Stimulated activated CD8-positive, alpha-beta memory T cell treated with anti-CD3 and anti-CD28 coated beads, Interleukin-12 subunit alpha, Interleukin-12 subunit beta, amount 100 ng/mL, for 1 hour (primary cell): Measurements from ENCODE around the gene SARDH.

Source experiments
- DNase-seq: peaks from one replicate; pipeline ENCODE4 v3.0.0-alpha.2; 2020; ENCODE audit warnings: low read depth

SARDH gene

DNA sequence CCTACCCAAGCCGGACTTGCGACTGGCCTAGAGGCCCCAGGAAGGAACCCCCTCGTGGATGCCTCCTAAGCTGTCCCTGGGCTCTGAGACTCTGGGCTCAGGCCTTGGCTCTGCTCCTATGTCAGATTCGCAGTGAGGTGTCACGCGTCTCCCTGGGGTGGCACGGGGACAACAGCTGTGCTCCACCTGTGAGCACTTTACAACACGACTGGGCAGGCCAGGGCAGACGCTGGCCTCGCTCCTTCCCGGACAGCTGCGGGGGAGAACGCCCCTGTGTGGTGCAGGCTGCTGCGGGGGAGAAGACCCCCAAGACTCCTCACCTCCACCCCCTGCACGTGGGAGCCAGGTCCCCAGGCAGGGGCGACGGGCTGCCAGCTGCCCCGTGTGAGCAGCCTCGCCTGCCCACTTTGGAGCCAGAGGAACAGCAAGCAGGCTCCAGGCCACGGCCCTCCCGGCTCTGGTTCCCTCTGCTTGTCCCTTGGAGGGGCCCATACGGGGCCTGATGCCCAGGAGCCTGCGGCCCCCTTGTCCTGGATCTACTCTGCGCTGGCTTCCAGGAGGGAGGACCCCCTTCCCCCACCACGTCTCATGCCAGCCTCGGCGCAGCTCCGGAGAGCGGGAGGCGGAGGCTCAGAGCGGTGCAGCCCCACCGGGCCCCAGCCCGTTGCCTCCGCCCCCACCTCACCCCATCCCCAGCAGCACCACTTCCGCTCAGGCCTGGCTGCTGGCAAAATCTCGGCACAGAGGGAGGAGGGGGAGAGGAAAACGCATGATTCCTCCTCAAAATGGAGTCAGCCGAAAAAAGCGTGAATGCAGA lies 36.0 kb downstream of the SARDH start:
- peak; percentile 37 for DNase-seq

DNA sequence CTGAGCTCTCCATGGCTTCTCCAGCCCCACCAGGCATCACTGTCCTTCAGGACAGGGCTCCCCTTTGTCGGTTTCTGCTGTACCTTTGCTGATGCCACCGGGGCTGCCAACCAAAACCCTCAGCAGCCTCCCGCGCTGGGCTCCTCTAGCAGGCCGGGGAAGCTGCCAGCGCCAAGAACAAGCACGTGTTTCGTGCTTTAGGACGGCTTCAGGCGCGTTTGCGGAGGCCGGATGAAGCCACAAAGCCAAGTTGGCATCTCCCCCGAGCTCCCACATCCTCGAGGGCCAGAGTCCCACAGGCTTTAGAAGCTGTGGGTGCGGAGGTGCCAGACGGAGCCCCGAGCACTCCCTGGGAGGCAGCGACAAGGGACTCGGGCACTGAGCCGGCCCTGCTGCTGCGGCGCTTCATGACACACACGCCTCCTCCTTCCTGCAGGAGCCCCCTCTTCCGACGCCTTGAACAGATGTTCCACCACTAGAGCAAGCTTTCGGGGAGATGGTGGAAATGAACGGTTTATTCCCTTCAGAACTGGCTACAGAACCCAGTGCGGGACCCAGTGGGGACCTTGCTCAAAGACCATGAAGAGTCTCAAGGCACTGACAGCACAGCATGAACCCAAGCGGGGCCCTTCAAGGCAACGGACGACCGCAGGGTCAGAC lies 36.7 kb downstream of the SARDH start:
- no peak for DNase-seq

- no peak for DNase-seq
Observed at GRCh38 chr9:133700819-133701320, 37.3 kb downstream of the SARDH start.

GRCh38 chr9:133699546-133699945 lies 38.6 kb downstream of the SARDH start:
- DNase-seq: no peak

- DNase-seq: no peak
Observed at GRCh38 chr9:133696071-133696472, 42.1 kb downstream of the SARDH start.

GRCh38 chr9:133694686-133695085 lies 43.5 kb downstream of the SARDH start:
- DNase-seq: no peak

DNA sequence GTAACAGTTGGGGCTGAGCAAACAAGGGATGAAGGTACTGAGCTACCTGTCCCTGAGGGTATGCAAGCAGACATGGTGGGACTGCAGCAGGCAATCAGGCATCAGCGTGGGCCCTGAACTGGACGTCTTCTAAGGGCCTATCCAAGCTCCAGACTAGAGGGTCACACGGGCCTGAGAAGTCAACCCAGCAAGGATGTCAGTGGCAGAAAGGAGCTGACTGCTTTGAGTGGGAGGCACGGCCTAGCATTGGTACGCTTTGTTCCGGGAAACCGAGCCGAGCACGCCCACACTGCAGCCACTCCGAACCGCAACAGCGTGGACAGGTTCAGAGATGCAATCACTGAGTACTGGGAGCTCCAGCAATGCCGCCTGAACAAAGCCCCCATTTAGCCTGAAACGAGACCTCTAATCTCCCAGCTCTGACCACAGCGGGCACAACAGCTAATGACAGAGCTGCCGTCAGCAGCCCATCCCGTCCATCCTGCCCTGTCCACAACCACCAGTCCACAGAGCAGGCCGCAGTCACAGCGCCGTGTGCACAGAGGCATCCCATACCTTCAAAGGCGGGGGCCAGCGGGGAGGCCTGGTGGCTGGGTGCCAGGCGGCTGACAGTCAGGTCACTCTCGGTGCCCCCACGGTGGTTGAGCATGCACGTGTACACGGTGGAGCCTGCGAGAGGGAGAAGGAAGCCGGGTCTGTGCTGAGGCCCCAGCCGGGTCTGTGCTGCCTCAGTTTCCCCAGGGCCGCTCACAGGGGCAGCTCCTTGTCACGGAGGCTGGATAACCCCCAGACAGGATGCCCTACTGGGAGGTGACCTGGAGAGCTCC lies 44.2 kb downstream of the SARDH start:
- DNase-seq: no peak

- no peak for DNase-seq
Observed at GRCh38 chr9:133693116-133693515, 45.0 kb downstream of the SARDH start.

- no peak for DNase-seq
Observed at GRCh38 chr9:133692364-133692985, 45.7 kb downstream of the SARDH start.

GRCh38 chr9:133691626-133692363 lies 46.4 kb downstream of the SARDH start:
- no peak for DNase-seq

GRCh38 chr9:133691191-133691590 lies 47.0 kb downstream of the SARDH start:
- DNase-seq: no peak

- no peak for DNase-seq
Observed at GRCh38 chr9:133690081-133690561, 48.0 kb downstream of the SARDH start.

- DNase-seq: no peak
Observed at GRCh38 chr9:133689151-133689763, 48.9 kb downstream of the SARDH start.

GRCh38 chr9:133687856-133688761 lies 50.0 kb downstream of the SARDH start:
- no peak for DNase-seq

DNA sequence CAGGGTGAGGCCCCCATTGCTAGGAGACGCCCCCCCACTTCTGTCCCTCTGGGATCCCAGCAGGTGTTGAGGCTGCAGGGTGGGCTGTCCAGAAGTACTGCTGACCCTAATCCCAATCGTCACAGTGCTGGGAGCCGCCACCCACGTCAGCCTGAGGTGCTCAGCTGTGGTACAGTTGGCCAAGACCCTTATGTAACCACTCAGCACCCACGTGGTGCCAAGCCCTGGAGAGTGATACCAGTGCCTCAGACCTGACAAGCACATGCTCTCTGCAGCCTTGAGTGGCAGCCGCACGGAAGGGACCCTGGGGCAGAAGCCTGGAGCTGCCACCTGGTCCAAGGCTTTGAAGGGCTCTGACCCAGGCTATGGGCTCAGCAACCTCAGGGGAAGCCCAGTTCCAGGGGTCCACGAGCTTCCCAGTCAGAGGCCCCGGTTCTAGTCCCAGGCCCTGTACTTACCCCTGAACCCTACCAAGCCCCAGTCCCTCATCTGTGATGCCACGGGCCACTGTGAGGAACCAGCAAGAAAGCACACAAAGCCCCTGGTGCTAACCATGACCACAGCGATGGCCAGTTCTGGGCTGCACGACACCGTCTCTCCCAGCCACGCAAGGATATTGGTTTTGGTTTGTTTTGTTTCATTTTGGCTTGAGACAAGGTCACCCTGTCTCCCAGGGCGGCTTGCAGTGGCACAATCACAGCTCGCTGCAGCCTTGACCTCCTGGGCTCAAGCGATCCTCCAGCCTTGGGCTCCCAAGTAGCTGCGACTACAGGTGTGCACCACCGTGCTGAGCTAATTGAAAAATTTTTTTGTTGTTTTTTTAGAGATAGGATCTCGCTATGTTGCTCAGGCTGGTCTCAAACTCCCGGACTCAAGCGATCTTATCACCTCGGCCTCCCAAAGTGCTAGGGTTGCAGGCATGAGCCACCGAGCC lies 51.2 kb downstream of the SARDH start:
- no peak for DNase-seq

GRCh38 chr9:133685653-133686609 lies 52.2 kb downstream of the SARDH start:
- no peak for DNase-seq

- DNase-seq: no peak
Observed at GRCh38 chr9:133684936-133685361, 53.2 kb downstream of the SARDH start.
